Neural progenitor cell (in vitro differentiated cells): ENCODE results near the gene IQGAP2. TPM values are rescaled to one million over a fixed set of nuclear protein-coding genes. Genes with fewer than 3 reads are reported as not detected.

Experiments
- DNase-seq: peaks from one replicate; pipeline ENCODE4 v3.0.0-alpha.2; 2016; ENCODE audit warnings: low spot score
- H2AFZ ChIP-seq: fragments of 200-600 bp; sonication (generic); replicated peaks from 2 replicates; pipeline ENCODE4 v1.6.1; 2016; ENCODE audit warnings: antibody characterized with exemption
- H3F3A ChIP-seq: fragments of 200-600 bp; sonication (generic); 2 replicates; pipeline ENCODE4 v1.6.1; 2016; ENCODE audit warnings: antibody characterized with exemption, low read depth
- H3K27ac ChIP-seq: fragments of 200-600 bp; sonication (generic); 2 replicates; pipeline ENCODE4 v1.5.1; 2016; ENCODE audit warnings: mild to moderate bottlenecking
- H3K27me3 ChIP-seq: fragments of 200-600 bp; sonication (generic); 2 replicates; pipeline ENCODE4 v1.6.1; 2016; ENCODE audit warnings: mild to moderate bottlenecking, moderate library complexity
- H3K36me3 ChIP-seq: fragments of 200-600 bp; sonication (generic); 2 replicates; pipeline ENCODE4 v1.5.1; 2016
- H3K4me1 ChIP-seq: fragments of 200-600 bp; sonication (generic); 2 replicates; pipeline ENCODE4 v1.6.1; 2016; ENCODE audit warnings: mixed run types
- H3K4me2 ChIP-seq: fragments of 200-600 bp; sonication (generic); 2 replicates; pipeline ENCODE4 v1.6.1; 2016
- H3K4me3 ChIP-seq: fragments of 200-600 bp; sonication (generic); 2 replicates; pipeline ENCODE4 v1.5.1; 2016
- H3K79me2 ChIP-seq: fragments of 200-600 bp; sonication (generic); 2 replicates; pipeline ENCODE4 v1.6.1; 2016; ENCODE audit warnings: low read depth
- H3K9ac ChIP-seq: fragments of 200-600 bp; sonication (generic); 2 replicates; pipeline ENCODE4 v1.6.1; 2016
- H3K9me3 ChIP-seq: fragments of 200-600 bp; sonication (generic); 2 replicates; pipeline ENCODE4 v1.5.1; 2016; ENCODE audit warnings: low read depth
- H4K20me1 ChIP-seq: fragments of 200-600 bp; sonication (generic); 2 replicates; pipeline ENCODE4 v1.6.1; 2016; ENCODE audit warnings: low read depth
- H3K27ac Mint-ChIP-seq: 3 replicates; pipeline ENCODE4 v1.8.0; 2021; ENCODE audit warnings: mixed read lengths
- H3K27me3 Mint-ChIP-seq: 2 replicates; pipeline ENCODE4 v1.8.0; 2022; ENCODE audit warnings: low read depth, mild to moderate bottlenecking, inconsistent platforms, moderate library complexity, mixed read lengths; ENCODE audit not compliant: insufficient read depth
- H3K36me3 Mint-ChIP-seq: 3 replicates; pipeline ENCODE4 v1.8.0; 2021; ENCODE audit warnings: mixed read lengths
- H3K4me1 Mint-ChIP-seq: 3 replicates; pipeline ENCODE4 v1.8.0; 2021; ENCODE audit warnings: mixed read lengths
- H3K4me3 Mint-ChIP-seq: 3 replicates; pipeline ENCODE4 v1.8.0; 2021; ENCODE audit warnings: mild to moderate bottlenecking, moderate library complexity, mixed read lengths
- H3K9me3 Mint-ChIP-seq: 3 replicates; pipeline ENCODE4 v1.8.0; 2020; ENCODE audit warnings: mixed read lengths
- EZH2 ChIP-seq: fragments of 200-600 bp; sonication (generic); IDR thresholded peaks from 2 replicates; pipeline ENCODE4 v1.6.1; 2017; ENCODE audit warnings: antibody characterized with exemption, mild to moderate bottlenecking, moderate library complexity
- EZH2phosphoT487 ChIP-seq: fragments of 200-600 bp; sonication (generic); IDR thresholded peaks from 2 replicates; pipeline ENCODE4 v1.6.1; 2017; ENCODE audit warnings: antibody characterized with exemption
- total RNA-seq: library from RNA; depleted of rRNA; stranded (reverse); fragments of >200 nt; gene quantifications from 2 replicates; pipeline ENCODE4 v1.2.3, GENCODE V29; 2015; ENCODE audit warnings: low replicate concordance
- TF ChIP-seq, protein P1 (sequence below): fragments of 200-600 bp; sonication (generic); IDR thresholded peaks from 2 replicates; pipeline ENCODE4 v1.5.1; 2017; ENCODE audit warnings: antibody characterized with exemption, mild to moderate bottlenecking

IQGAP2 gene
- total RNA-seq, 1 donor from 2014 or later, result 37.7 TPM

DNA sequence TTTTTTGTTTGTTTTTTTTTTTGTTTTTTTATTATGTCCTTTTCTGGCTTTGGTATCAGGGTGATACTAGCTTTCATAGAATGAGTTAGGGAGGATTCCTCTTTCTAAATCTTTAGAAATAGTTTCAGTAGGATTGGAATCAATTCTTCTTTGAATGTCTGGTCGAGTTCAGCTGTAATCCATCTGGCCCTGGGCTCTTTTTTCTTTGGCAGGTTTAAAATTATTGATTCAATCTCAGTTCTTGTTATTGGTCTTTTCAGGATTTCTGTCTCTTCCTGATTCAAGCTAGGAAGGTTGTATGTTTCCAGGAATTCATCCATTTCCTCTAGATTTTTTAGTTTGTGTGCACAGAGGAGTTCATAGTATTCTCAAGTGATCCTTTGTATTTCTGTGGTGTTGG is 34.9 kb downstream of the IQGAP2 start:
- H3K9ac ChIP-seq, result no peak overlapping the region
- H3K9me3 Mint-ChIP-seq, result peaks cover 23% of the 10 kb centered on the region
- no peaks in the 10 kb centered on the region for H3K79me2 ChIP-seq
- H3K9me3 ChIP-seq, result no peaks in the 10 kb centered on the region
- H3K4me1 Mint-ChIP-seq, result no peaks in the 10 kb centered on the region
- H3K4me3 ChIP-seq, result no peak overlapping the region
- no peaks in the 10 kb centered on the region for H3K27me3 ChIP-seq
- H3K36me3 Mint-ChIP-seq, result no peaks in the 10 kb centered on the region
- no peak overlapping the region for H3K27ac Mint-ChIP-seq
- H4K20me1 ChIP-seq, result no peaks in the 10 kb centered on the region
- TF ChIP-seq EZH2phosphoT487 (no peak), EZH2 (no peak)
- TF ChIP-seq, protein P1, sequence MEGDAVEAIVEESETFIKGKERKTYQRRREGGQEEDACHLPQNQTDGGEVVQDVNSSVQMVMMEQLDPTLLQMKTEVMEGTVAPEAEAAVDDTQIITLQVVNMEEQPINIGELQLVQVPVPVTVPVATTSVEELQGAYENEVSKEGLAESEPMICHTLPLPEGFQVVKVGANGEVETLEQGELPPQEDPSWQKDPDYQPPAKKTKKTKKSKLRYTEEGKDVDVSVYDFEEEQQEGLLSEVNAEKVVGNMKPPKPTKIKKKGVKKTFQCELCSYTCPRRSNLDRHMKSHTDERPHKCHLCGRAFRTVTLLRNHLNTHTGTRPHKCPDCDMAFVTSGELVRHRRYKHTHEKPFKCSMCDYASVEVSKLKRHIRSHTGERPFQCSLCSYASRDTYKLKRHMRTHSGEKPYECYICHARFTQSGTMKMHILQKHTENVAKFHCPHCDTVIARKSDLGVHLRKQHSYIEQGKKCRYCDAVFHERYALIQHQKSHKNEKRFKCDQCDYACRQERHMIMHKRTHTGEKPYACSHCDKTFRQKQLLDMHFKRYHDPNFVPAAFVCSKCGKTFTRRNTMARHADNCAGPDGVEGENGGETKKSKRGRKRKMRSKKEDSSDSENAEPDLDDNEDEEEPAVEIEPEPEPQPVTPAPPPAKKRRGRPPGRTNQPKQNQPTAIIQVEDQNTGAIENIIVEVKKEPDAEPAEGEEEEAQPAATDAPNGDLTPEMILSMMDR, result no peak
- H3K27ac ChIP-seq, result no peak overlapping the region
- peaks cover 8% of the 10 kb centered on the region for H3K4me1 ChIP-seq
- H3K4me3 Mint-ChIP-seq, result no peak overlapping the region
- DNase-seq, result no peak
- peaks cover 7% of the 10 kb centered on the region for H3K36me3 ChIP-seq
- no peaks in the 10 kb centered on the region for H3K27me3 Mint-ChIP-seq
- no peaks in the 10 kb centered on the region for H3F3A ChIP-seq
- H2AFZ ChIP-seq, result no peak overlapping the region
- no peak overlapping the region for H3K4me2 ChIP-seq

DNA sequence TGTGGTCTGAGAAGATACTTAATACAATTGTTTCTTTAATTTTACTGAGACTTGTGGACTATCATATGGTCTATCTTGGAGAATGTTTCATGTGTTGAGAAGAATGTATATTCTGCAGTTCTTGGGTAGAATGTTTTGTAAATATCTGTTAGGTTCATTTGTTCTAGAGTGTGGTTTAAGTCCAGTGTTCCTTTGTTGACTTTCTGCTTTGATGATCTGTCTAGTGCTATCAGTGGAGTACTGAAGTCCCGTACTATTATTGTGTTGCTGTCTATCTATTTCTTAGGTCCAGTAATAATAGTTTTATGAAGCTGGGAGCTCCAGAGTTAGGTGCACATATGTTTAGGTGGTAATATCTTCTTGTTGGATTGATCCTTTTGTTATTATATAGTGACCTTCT is 36.1 kb downstream of the IQGAP2 start:
- Mint-ChIP-seq H3K4me3 (no peak overlapping the region), H3K9me3 (peaks cover 23% of the 10 kb centered on the region), H3K36me3 (no peaks in the 10 kb centered on the region), H3K27ac (no peak overlapping the region), H3K27me3 (no peaks in the 10 kb centered on the region), H3K4me1 (no peaks in the 10 kb centered on the region)
- H3K9me3 ChIP-seq, result no peaks in the 10 kb centered on the region
- no peaks in the 10 kb centered on the region for H3K79me2 ChIP-seq
- DNase-seq, result no peak
- no peak overlapping the region for H3K27ac ChIP-seq
- no peaks in the 10 kb centered on the region for H3K27me3 ChIP-seq
- no peaks in the 10 kb centered on the region for H4K20me1 ChIP-seq
- H3K4me3 ChIP-seq, result no peak overlapping the region
- peaks cover 7% of the 10 kb centered on the region for H3K36me3 ChIP-seq
- H3K4me2 ChIP-seq, result no peak overlapping the region
- no peak for TF ChIP-seq EZH2
- TF ChIP-seq EZH2phosphoT487, result no peak
- TF ChIP-seq, protein P1, result no peak
- no peak overlapping the region for H2AFZ ChIP-seq
- no peaks in the 10 kb centered on the region for H3K4me1 ChIP-seq
- H3F3A ChIP-seq, result no peaks in the 10 kb centered on the region
- H3K9ac ChIP-seq, result no peak overlapping the region

DNA sequence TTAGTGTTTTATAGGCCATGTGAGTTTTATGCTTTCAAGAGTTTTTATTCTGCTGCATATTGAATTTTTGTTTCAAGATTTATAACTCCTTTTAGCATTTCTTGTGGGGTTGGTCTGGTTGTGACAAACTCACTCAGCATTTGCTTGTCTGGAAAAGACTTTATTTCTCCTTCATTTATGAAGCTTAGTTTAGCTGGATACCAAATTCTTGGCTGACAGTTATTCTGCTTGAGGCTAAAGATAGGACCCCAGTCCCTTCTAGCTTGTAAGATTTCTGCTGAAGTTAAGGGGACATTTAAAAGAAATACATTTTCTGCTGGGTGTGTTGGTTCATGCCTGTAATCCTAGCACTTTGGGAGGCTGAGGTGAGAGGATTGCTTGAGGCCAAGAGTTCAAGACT is 36.8 kb downstream of the IQGAP2 start:
- no peaks in the 10 kb centered on the region for H3K9me3 ChIP-seq
- DNase-seq, result no peak
- H3K4me2 ChIP-seq, result no peak overlapping the region
- H3K4me1 ChIP-seq, result no peaks in the 10 kb centered on the region
- no peak overlapping the region for H3K27ac ChIP-seq
- Mint-ChIP-seq H3K4me1 (no peaks in the 10 kb centered on the region), H3K36me3 (no peaks in the 10 kb centered on the region), H3K9me3 (peaks cover 23% of the 10 kb centered on the region), H3K27me3 (no peaks in the 10 kb centered on the region), H3K27ac (no peak overlapping the region), H3K4me3 (no peak overlapping the region)
- no peak overlapping the region for H3K9ac ChIP-seq
- no peaks in the 10 kb centered on the region for H3F3A ChIP-seq
- no peaks in the 10 kb centered on the region for H3K79me2 ChIP-seq
- no peaks in the 10 kb centered on the region for H4K20me1 ChIP-seq
- H3K36me3 ChIP-seq, result peaks cover 7% of the 10 kb centered on the region
- H3K4me3 ChIP-seq, result no peak overlapping the region
- TF ChIP-seq, protein P1, result no peak
- TF ChIP-seq EZH2, result no peak
- no peak for TF ChIP-seq EZH2phosphoT487
- no peaks in the 10 kb centered on the region for H3K27me3 ChIP-seq
- no peak overlapping the region for H2AFZ ChIP-seq
